Ishikawa (cell line): ENCODE results near the gene SYT6.

Experiments
- CREB1 ChIP-seq: IDR thresholded peaks from 2 replicates; pipeline ENCODE4 v1.6.1; 2012; ENCODE audit warnings: low read depth
- EGR1 ChIP-seq: IDR thresholded peaks from 2 replicates; pipeline ENCODE4 v1.6.1; 2012
- EP300 ChIP-seq: IDR thresholded peaks from 2 replicates; pipeline ENCODE4 v1.6.1; 2012; ENCODE audit warnings: borderline replicate concordance
- MAX ChIP-seq: IDR thresholded peaks from 2 replicates; pipeline ENCODE4 v1.6.1; 2012
- NFIC ChIP-seq: IDR thresholded peaks from 2 replicates; pipeline ENCODE4 v1.6.1; 2012
- TAF1 ChIP-seq: IDR thresholded peaks from 2 replicates; pipeline ENCODE4 v1.6.1; 2012; ENCODE audit warnings: low read depth, mild to moderate bottlenecking
- USF1 ChIP-seq: IDR thresholded peaks from 2 replicates; pipeline ENCODE4 v1.6.1; 2012

- no peak for TF ChIP-seq EP300
- TF ChIP-seq MAX, result no peak
- no peak for TF ChIP-seq CREB1
- TF ChIP-seq NFIC, result no peak
- no peak for TF ChIP-seq TAF1
- TF ChIP-seq EGR1, result no peak
- TF ChIP-seq USF1, result no peak
Observed at GRCh38 chr1:114093624-114094362, 59.9 kb downstream of the SYT6 start.
